HL-60 (cell line): ENCODE data around the gene SENP6.

Experiments
- GABPA ChIP-seq: IDR thresholded peaks from 2 replicates; pipeline ENCODE4 v1.6.1; 2012; ENCODE audit warnings: low read depth
- POLR2AphosphoS5 ChIP-seq: IDR thresholded peaks from 2 replicates; pipeline ENCODE4 v1.6.1; 2012; ENCODE audit warnings: low read depth
- SPI1 ChIP-seq: IDR thresholded peaks from 2 replicates; pipeline ENCODE4 v1.6.1; 2012; ENCODE audit warnings: low read depth, mild to moderate bottlenecking, borderline replicate concordance
- TF ChIP-seq, protein P1 (sequence below): IDR thresholded peaks from one replicate; pipeline ENCODE4 v1.5.1; 2011; ENCODE audit warnings: low read length, control low read depth, inconsistent platforms; ENCODE audit not compliant: insufficient read depth
- TF ChIP-seq, protein P2 (sequence below): IDR thresholded peaks from 2 replicates; pipeline ENCODE4 v1.6.1; 2012; ENCODE audit warnings: low read depth; ENCODE audit not compliant: insufficient replicate concordance

DNA sequence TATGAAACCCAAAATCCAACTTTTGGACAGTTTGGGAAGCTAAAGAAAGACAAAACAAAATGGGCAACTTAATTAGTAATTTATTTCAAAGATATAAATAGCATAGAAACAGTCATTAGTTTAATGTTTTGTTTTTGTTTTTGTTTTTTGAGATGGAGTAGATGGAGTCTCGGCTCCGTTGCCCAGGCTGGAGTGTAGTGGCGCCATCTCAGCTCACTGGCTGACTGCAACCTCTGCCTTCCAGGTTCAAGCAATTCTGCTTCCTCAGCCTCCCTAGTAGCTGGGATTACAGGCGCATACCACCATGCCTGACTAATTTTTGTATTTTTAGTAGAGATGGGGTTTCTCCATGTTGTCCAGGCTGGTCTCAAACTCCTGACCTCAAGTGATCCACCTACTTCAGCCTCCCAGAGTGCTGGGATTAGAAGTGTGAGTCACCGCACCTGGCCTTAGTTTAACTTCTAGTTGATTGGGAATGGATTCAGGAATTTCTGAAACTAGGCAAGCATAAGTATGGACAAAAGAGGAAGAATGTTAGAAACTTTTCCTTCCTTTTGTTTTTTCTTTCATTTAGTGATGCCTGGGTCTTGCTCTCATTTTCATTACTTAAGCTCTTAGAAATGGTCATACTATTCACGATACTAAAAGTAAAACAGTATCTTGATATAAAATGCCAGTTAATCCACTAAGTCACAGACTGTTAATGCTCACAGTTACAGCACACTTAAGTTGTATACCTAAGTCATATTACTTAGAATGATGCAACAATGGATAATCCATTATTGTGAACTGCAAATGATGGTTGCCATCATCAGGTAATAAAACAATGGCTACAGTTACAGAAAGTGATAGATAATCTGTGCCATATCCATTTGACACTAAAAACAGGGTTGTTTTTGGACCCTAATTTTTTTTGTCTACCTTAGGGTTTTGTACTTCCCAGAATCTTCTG lies 8.2 kb downstream of the SENP6 start:
- TF ChIP-seq, protein P1, sequence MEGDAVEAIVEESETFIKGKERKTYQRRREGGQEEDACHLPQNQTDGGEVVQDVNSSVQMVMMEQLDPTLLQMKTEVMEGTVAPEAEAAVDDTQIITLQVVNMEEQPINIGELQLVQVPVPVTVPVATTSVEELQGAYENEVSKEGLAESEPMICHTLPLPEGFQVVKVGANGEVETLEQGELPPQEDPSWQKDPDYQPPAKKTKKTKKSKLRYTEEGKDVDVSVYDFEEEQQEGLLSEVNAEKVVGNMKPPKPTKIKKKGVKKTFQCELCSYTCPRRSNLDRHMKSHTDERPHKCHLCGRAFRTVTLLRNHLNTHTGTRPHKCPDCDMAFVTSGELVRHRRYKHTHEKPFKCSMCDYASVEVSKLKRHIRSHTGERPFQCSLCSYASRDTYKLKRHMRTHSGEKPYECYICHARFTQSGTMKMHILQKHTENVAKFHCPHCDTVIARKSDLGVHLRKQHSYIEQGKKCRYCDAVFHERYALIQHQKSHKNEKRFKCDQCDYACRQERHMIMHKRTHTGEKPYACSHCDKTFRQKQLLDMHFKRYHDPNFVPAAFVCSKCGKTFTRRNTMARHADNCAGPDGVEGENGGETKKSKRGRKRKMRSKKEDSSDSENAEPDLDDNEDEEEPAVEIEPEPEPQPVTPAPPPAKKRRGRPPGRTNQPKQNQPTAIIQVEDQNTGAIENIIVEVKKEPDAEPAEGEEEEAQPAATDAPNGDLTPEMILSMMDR = no peak
- TF ChIP-seq POLR2AphosphoS5 (no peak), GABPA (no peak), SPI1 (no peak)
- TF ChIP-seq, protein P2, sequence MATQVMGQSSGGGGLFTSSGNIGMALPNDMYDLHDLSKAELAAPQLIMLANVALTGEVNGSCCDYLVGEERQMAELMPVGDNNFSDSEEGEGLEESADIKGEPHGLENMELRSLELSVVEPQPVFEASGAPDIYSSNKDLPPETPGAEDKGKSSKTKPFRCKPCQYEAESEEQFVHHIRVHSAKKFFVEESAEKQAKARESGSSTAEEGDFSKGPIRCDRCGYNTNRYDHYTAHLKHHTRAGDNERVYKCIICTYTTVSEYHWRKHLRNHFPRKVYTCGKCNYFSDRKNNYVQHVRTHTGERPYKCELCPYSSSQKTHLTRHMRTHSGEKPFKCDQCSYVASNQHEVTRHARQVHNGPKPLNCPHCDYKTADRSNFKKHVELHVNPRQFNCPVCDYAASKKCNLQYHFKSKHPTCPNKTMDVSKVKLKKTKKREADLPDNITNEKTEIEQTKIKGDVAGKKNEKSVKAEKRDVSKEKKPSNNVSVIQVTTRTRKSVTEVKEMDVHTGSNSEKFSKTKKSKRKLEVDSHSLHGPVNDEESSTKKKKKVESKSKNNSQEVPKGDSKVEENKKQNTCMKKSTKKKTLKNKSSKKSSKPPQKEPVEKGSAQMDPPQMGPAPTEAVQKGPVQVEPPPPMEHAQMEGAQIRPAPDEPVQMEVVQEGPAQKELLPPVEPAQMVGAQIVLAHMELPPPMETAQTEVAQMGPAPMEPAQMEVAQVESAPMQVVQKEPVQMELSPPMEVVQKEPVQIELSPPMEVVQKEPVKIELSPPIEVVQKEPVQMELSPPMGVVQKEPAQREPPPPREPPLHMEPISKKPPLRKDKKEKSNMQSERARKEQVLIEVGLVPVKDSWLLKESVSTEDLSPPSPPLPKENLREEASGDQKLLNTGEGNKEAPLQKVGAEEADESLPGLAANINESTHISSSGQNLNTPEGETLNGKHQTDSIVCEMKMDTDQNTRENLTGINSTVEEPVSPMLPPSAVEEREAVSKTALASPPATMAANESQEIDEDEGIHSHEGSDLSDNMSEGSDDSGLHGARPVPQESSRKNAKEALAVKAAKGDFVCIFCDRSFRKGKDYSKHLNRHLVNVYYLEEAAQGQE = no peak
